Ectodermal cell (in vitro differentiated cells): Measurements from ENCODE around the gene SCAF8.
"Not testable (repeated sequence)": the region's sequence is repeated elsewhere in the genome, so short reads cannot be mapped to it uniquely, and the experiment has no call there.

Experiments used
- H3K27ac ChIP-seq: 2 replicates; pipeline ENCODE4 v1.7.0; 2013; ENCODE audit warnings: mild to moderate bottlenecking, low read depth, low read length; ENCODE audit not compliant: insufficient read depth, poor library complexity, severe bottlenecking
- H3K27me3 ChIP-seq: 2 replicates; pipeline ENCODE4 v1.7.0; 2013; ENCODE audit warnings: mild to moderate bottlenecking, low read length; ENCODE audit not compliant: insufficient read depth, control insufficient read depth, poor library complexity, severe bottlenecking
- H3K36me3 ChIP-seq: one replicate; pipeline ENCODE4 v1.7.0; 2013; ENCODE audit warnings: low read length; ENCODE audit not compliant: control insufficient read depth, insufficient read depth
- H3K4me1 ChIP-seq: one replicate; pipeline ENCODE4 v1.7.0; 2013; ENCODE audit warnings: low read length; ENCODE audit not compliant: control insufficient read depth, insufficient read depth
- H3K4me3 ChIP-seq: 2 replicates; pipeline ENCODE4 v1.7.0; 2013; ENCODE audit warnings: low read depth, low read length, control low read depth; ENCODE audit not compliant: insufficient read depth
- H3K9me3 ChIP-seq: 2 replicates; pipeline ENCODE4 v1.7.0; 2013; ENCODE audit warnings: mild to moderate bottlenecking, low read length, moderate library complexity; ENCODE audit not compliant: control insufficient read depth
- WGBS, 2 experiments: methylation state at CpG; one replicate each; pipeline ENCODE4 v1.1.7; 2013; ENCODE audit warnings: missing lambda C conversion rate in 2 of 2; 5-methylcytosine and 5-hydroxymethylcytosine counted together

SCAF8 gene

GRCh38 chr6:154797857-154798256, 64.6 kb downstream of the SCAF8 start:
- H3K4me3 ChIP-seq = no peak overlapping the region
- H3K27me3 ChIP-seq = no peaks in the 10 kb centered on the region
- H3K4me1 ChIP-seq = no peaks in the 10 kb centered on the region
- no peaks in the 10 kb centered on the region for H3K9me3 ChIP-seq
- 80 to 100% methylated on average over 1 of the region's 3 CpGs for WGBS, 2 experiments
- H3K27ac ChIP-seq = no peak overlapping the region
- H3K36me3 ChIP-seq = peaks cover 23% of the 10 kb centered on the region

- Histone ChIP-seq H3K36me3 (peaks cover 15% of the 10 kb centered on the region), H3K4me1 (no peaks in the 10 kb centered on the region), H3K27me3 (no peaks in the 10 kb centered on the region), H3K27ac (no peak overlapping the region), H3K9me3 (no peaks in the 10 kb centered on the region), H3K4me3 (no peak overlapping the region)
Measured at GRCh38 chr6:154800338-154800737, 67.1 kb downstream of the SCAF8 start.

- H3K36me3 ChIP-seq = peaks cover 38% of the 10 kb centered on the region
- H3K27me3 ChIP-seq = no peaks in the 10 kb centered on the region
- no peaks in the 10 kb centered on the region for H3K4me1 ChIP-seq
- H3K4me3 ChIP-seq = no peak overlapping the region
- H3K27ac ChIP-seq = no peak overlapping the region
- WGBS, 2 experiments = 94 to 97% methylated on average over 2 of the region's 2 CpGs
- H3K9me3 ChIP-seq = no peaks in the 10 kb centered on the region
Measured at GRCh38 chr6:154805288-154805911, 72.2 kb downstream of the SCAF8 start.

GRCh38 chr6:154806804-154807203, 73.6 kb downstream of the SCAF8 start:
- Histone ChIP-seq H3K36me3 (peaks cover 42% of the 10 kb centered on the region), H3K9me3 (no peaks in the 10 kb centered on the region), H3K27me3 (no peaks in the 10 kb centered on the region), H3K27ac (no peak overlapping the region), H3K4me1 (no peaks in the 10 kb centered on the region), H3K4me3 (no peak overlapping the region)
- WGBS, 2 experiments = 95% methylated on average over 3 of the region's 3 CpGs

- not testable (repeated sequence) for H3K9me3 ChIP-seq, H3K27me3 ChIP-seq, H3K4me3 ChIP-seq, H3K4me1 ChIP-seq, H3K27ac ChIP-seq
- WGBS, 2 experiments = 80 to 92% methylated on average over 1 to 3 of the region's 3 CpGs
- peaks cover 56% of the 10 kb centered on the region for H3K36me3 ChIP-seq
Measured at GRCh38 chr6:154811663-154812062, 78.4 kb downstream of the SCAF8 start.

- H3K27me3 ChIP-seq = no peaks in the 10 kb centered on the region
- H3K27ac ChIP-seq = no peak overlapping the region
- H3K36me3 ChIP-seq = peaks cover 48% of the 10 kb centered on the region
- H3K4me3 ChIP-seq = no peak overlapping the region
- H3K9me3 ChIP-seq = no peaks in the 10 kb centered on the region
- H3K4me1 ChIP-seq = no peaks in the 10 kb centered on the region
- WGBS, 2 experiments = 94 to 95% methylated on average over 7 of the region's 7 CpGs
Measured at GRCh38 chr6:154814063-154814462, 80.8 kb downstream of the SCAF8 start.

- no peaks in the 10 kb centered on the region for H3K9me3 ChIP-seq
- WGBS, 2 experiments = 90 to 97% methylated on average over 3 to 4 of the region's 5 CpGs
- H3K4me1 ChIP-seq = no peaks in the 10 kb centered on the region
- peaks cover 47% of the 10 kb centered on the region for H3K36me3 ChIP-seq
- no peak overlapping the region for H3K27ac ChIP-seq
- H3K4me3 ChIP-seq = no peak overlapping the region
- H3K27me3 ChIP-seq = no peaks in the 10 kb centered on the region
Measured at GRCh38 chr6:154815938-154816820, 83.0 kb downstream of the SCAF8 start.

- no peaks in the 10 kb centered on the region for H3K27me3 ChIP-seq
- WGBS, 2 experiments = 100% methylated on average over 1 of the region's 1 CpG; no CpG with 5 or more reads in 1 of the 2 experiments
- peaks cover 39% of the 10 kb centered on the region for H3K36me3 ChIP-seq
- H3K27ac ChIP-seq = no peak overlapping the region
- no peak overlapping the region for H3K4me3 ChIP-seq
- no peaks in the 10 kb centered on the region for H3K4me1 ChIP-seq
- no peaks in the 10 kb centered on the region for H3K9me3 ChIP-seq
Measured at GRCh38 chr6:154821099-154821498, 87.9 kb downstream of the SCAF8 start.

GRCh38 chr6:154821638-154822037, 88.4 kb downstream of the SCAF8 start:
- H3K27me3 ChIP-seq = no peaks in the 10 kb centered on the region
- no peaks in the 10 kb centered on the region for H3K9me3 ChIP-seq
- no peaks in the 10 kb centered on the region for H3K4me1 ChIP-seq
- WGBS, 2 experiments = 98 to 100% methylated on average over 1 of the region's 2 CpGs
- peaks cover 36% of the 10 kb centered on the region for H3K36me3 ChIP-seq
- no peak overlapping the region for H3K4me3 ChIP-seq
- no peak overlapping the region for H3K27ac ChIP-seq

- Histone ChIP-seq H3K36me3 (peaks cover 37% of the 10 kb centered on the region), H3K4me3 (no peak overlapping the region), H3K9me3 (no peaks in the 10 kb centered on the region), H3K27me3 (no peaks in the 10 kb centered on the region), H3K27ac (peak overlapping the region; percentile 42), H3K4me1 (no peaks in the 10 kb centered on the region)
- 94 to 98% methylated on average over 2 of the region's 2 CpGs for WGBS, 2 experiments
Measured at GRCh38 chr6:154822947-154823558, 89.8 kb downstream of the SCAF8 start.
